IMR-90 (cell line): Measurements from ENCODE around the gene CACYBP. TPM values are rescaled to one million over a fixed set of nuclear protein-coding genes. Genes with fewer than 3 reads are reported as not detected.

ENCODE experiments used
- ATAC-seq: fragments of 200-7000 bp; cut with Tn5 transposase; 2 replicates; pipeline ENCODE4 v1.9.1; 2020; ENCODE audit warnings: low read depth, mild to moderate bottlenecking, moderate library complexity
- Bru-seq: library from RNA; stranded (reverse); fragments of 400-500 nt; gene quantifications from one replicate; lab custom pipeline; 2021; lab: Mats Ljungman, UMichigan
- BruChase-seq, 2 experiments: library from RNA; stranded (reverse); fragments of 400-500 nt; gene quantifications; one replicate each; lab custom pipeline; 2021; lab: Mats Ljungman, UMichigan
- BruUV-seq: library from RNA; stranded (reverse); fragments of 400-500 nt; replicated peaks from 2 replicates; lab custom pipeline; 2021; lab: Mats Ljungman, UMichigan
- CTCF ChIA-PET: fragments of 300-600 bp; formaldehyde crosslinking; extraction: SDS; loops from one replicate; lab custom pipeline; 2021; ENCODE audit warnings: antibody characterized with exemption; lab: Yijun Ruan, JAX
- POLR2A ChIA-PET: fragments of 300-600 bp; sonication (Branson Sonifier 250); formaldehyde crosslinking; loops from one replicate; lab custom pipeline; 2022; ENCODE audit warnings: antibody characterized with exemption; ENCODE audit not compliant: unreplicated experiment; lab: Charles Lee
- DNase-seq: peaks from one replicate; pipeline ENCODE4 v3.0.0; 2013
- H2AFZ ChIP-seq: replicated peaks from 2 replicates; pipeline ENCODE3; 2013; ENCODE audit warnings: low read length, mild to moderate bottlenecking; ENCODE audit not compliant: poor library complexity
- H2AK5ac ChIP-seq: 2 replicates; pipeline ENCODE4 v1.6.1; 2013; ENCODE audit warnings: low read depth, low read length, inconsistent platforms
- H2AK9ac ChIP-seq: replicated peaks from 2 replicates; pipeline ENCODE3; 2013; ENCODE audit warnings: mild to moderate bottlenecking, low read depth, low read length, moderate library complexity; ENCODE audit not compliant: poor library complexity
- H2BK120ac ChIP-seq: 2 replicates; pipeline ENCODE4 v1.6.1; 2013; ENCODE audit warnings: low read depth, low read length, inconsistent platforms
- H2BK15ac ChIP-seq: 3 replicates; pipeline ENCODE4 v1.6.1; 2013; ENCODE audit warnings: low read depth, low read length, inconsistent platforms
- H2BK20ac ChIP-seq: 2 replicates; pipeline ENCODE4 v1.6.1; 2013; ENCODE audit warnings: low read depth, mild to moderate bottlenecking, inconsistent platforms, low read length, moderate library complexity
- H2BK5ac ChIP-seq: 2 replicates; pipeline ENCODE4 v1.6.1; 2013; ENCODE audit warnings: mild to moderate bottlenecking, low read depth, low read length, inconsistent platforms; ENCODE audit not compliant: poor library complexity, severe bottlenecking
- H3K14ac ChIP-seq: replicated peaks from 2 replicates; pipeline ENCODE4 v1.6.1; 2013; ENCODE audit warnings: low read depth, low read length, inconsistent platforms
- H3K18ac ChIP-seq: 2 replicates; pipeline ENCODE4 v1.6.1; 2013; ENCODE audit warnings: low read depth, low read length, control low read depth
- H3K23ac ChIP-seq: 2 replicates; pipeline ENCODE4 v1.6.1; 2013; ENCODE audit warnings: low read depth, low read length, inconsistent platforms
- H3K27ac ChIP-seq: 2 replicates; pipeline ENCODE4 v1.5.1; 2013; ENCODE audit warnings: mild to moderate bottlenecking, control low read depth, low read length; ENCODE audit not compliant: insufficient read depth
- H3K27me3 ChIP-seq: 2 replicates; pipeline ENCODE4 v1.6.1; 2013; ENCODE audit warnings: low read length; ENCODE audit not compliant: control insufficient read depth, insufficient read depth
- H3K36me3 ChIP-seq: 2 replicates; pipeline ENCODE4 v1.6.1; 2013; ENCODE audit warnings: low read length, mixed read lengths; ENCODE audit not compliant: control insufficient read depth, insufficient read depth
- H3K4ac ChIP-seq: 2 replicates; pipeline ENCODE4 v1.6.1; 2013; ENCODE audit warnings: low read depth, low read length, inconsistent platforms
- H3K4me1 ChIP-seq: 2 replicates; pipeline ENCODE4 v1.6.1; 2013; ENCODE audit warnings: low read length, mixed read lengths; ENCODE audit not compliant: control insufficient read depth, insufficient read depth
- H3K4me2 ChIP-seq: 2 replicates; pipeline ENCODE4 v1.6.1; 2013; ENCODE audit warnings: low read depth, mild to moderate bottlenecking, control low read depth, low read length, moderate library complexity
- H3K4me3 ChIP-seq: 2 replicates; pipeline ENCODE4 v1.5.1; 2013; ENCODE audit warnings: low read depth, mild to moderate bottlenecking, control low read depth, low read length, moderate library complexity; ENCODE audit not compliant: insufficient read depth
- H3K56ac ChIP-seq: 2 replicates; pipeline ENCODE4 v1.6.1; 2013; ENCODE audit warnings: low read length, inconsistent platforms; ENCODE audit not compliant: insufficient read depth; ENCODE audit errors: extremely low read depth
- H3K79me1 ChIP-seq, 2 experiments: 2 replicates each; pipeline ENCODE4 v1.6.1; 2013; ENCODE audit warnings: low read length in 2 of 2, inconsistent platforms in 1 of 2, low read depth in 1 of 2
- H3K9ac ChIP-seq: 2 replicates; pipeline ENCODE4 v1.6.1; 2013; ENCODE audit warnings: low read depth, low read length, control low read depth
- H3K9me1 ChIP-seq: 2 replicates; pipeline ENCODE4 v1.6.1; 2013; ENCODE audit warnings: low read length, inconsistent platforms; ENCODE audit not compliant: insufficient read depth
- H3K9me3 ChIP-seq: 2 replicates; pipeline ENCODE4 v1.6.1; 2013; ENCODE audit warnings: low read length; ENCODE audit not compliant: control insufficient read depth, insufficient read depth
- H4K20me1 ChIP-seq: 2 replicates; pipeline ENCODE4 v1.6.1; 2013; ENCODE audit warnings: low read length, inconsistent platforms; ENCODE audit not compliant: insufficient read depth
- H4K5ac ChIP-seq: 2 replicates; pipeline ENCODE4 v1.6.1; 2013; ENCODE audit warnings: mild to moderate bottlenecking, low read depth, low read length, control low read depth
- H4K8ac ChIP-seq, 2 experiments: 2 replicates each; pipeline ENCODE4 v1.6.1; 2013; ENCODE audit warnings: low read depth in 2 of 2, low read length in 2 of 2, control low read depth in 1 of 2, inconsistent platforms in 1 of 2
- H4K91ac ChIP-seq: 2 replicates; pipeline ENCODE4 v1.6.1; 2013; ENCODE audit warnings: low read depth, low read length, inconsistent platforms; ENCODE audit not compliant: insufficient read depth
- BHLHE40 ChIP-seq: fragments of 150-350 bp; IDR thresholded peaks from 2 replicates; pipeline ENCODE4 v1.6.1; 2016; ENCODE audit warnings: mild to moderate bottlenecking, low read depth, low read length
- CHD1 ChIP-seq: IDR thresholded peaks from 2 replicates; pipeline ENCODE4 v1.6.1; 2012; ENCODE audit warnings: low read depth, low read length, improper control_type of control experiment
- MXI1 ChIP-seq: IDR thresholded peaks from 2 replicates; pipeline ENCODE4 v1.6.1; 2012; ENCODE audit warnings: low read depth, mild to moderate bottlenecking, low read length, moderate library complexity, borderline replicate concordance
- NFE2L2 ChIP-seq: fragments of 150-350 bp; IDR thresholded peaks from 2 replicates; pipeline ENCODE4 v1.6.1; 2016; ENCODE audit warnings: low read depth, mild to moderate bottlenecking, low read length
- WGBS, 2 experiments: methylation state at CpG; one replicate each; pipeline versions ENCODE4 v1.1.5 to v1.1.7; 2013; ENCODE audit warnings: missing lambda C conversion rate in 2 of 2; ENCODE audit not compliant: insufficient read length in 1 of 2; ENCODE audit errors: extremely low coverage in 2 of 2; 5-methylcytosine and 5-hydroxymethylcytosine counted together
- dilution Hi-C: fragments of 300-500 bp; cut with HindIII; formaldehyde crosslinking; loops from one replicate; pipeline ENCODE4 v1.14.3; 2018; ENCODE audit warnings: low sequenced_read_pairs; ENCODE audit not compliant: unreplicated experiment
- in situ Hi-C: fragments of 300-500 bp; cut with MboI; formaldehyde crosslinking; loops from 3 replicates; pipeline ENCODE4 v1.14.3; 2019; ENCODE audit warnings: low sequenced_read_pairs, inconsistent platforms, mixed read lengths
- intact Hi-C: fragments of 100-400 bp; cut with micrococcal nuclease; formaldehyde crosslinking; loops from 2 replicates; pipeline ENCODE4 v1.10.0; 2022
- long read RNA-seq: library from polyadenylated mRNA; unstranded; transcript quantifications from one replicate; pipeline ENCODE4 v2.0.0, GENCODE V29; 2021; ENCODE audit not compliant: unreplicated experiment
- polyA plus RNA-seq, 3 experiments: library from polyadenylated mRNA; depleted of rRNA; stranded (reverse); fragments of >200 nt; gene quantifications; 2 replicates each; pipeline ENCODE4 v1.2.3, GENCODE V29; 2012; ENCODE audit warnings: low replicate concordance in 1 of 3
- total RNA-seq: library from RNA; depleted of rRNA; stranded (reverse); fragments of >200 nt; gene quantifications from 2 replicates; pipeline ENCODE4 v1.2.3, GENCODE V29; 2012; rRNA removed

CACYBP gene
- total RNA-seq (61.8 and 159 TPM in 2 replicates), polyA plus RNA-seq (2012; rRNA removed) (53.1 and 62.8 TPM in 2 replicates), Bru-seq, nascent RNA (percentile 67 among the genes with signal in this experiment), BruChase-seq, experiment 1, labeled RNA remaining after a 6-hour chase (percentile 66 among the genes with signal in this experiment), BruChase-seq, experiment 2, labeled RNA remaining after a 2-hour chase (percentile 53 among the genes with signal in this experiment)
- 31.4 and 56.6 TPM in 2 replicates for polyA plus RNA-seq (2012; cell fraction: cytosol; rRNA removed)
- 7.1 and 14.7 TPM in 2 replicates for polyA plus RNA-seq (2012; cell fraction: nucleus; rRNA removed; ENCODE audit: low replicate concordance)
- long read RNA-seq, transcript CACYBP-201 (6 exons, 2,766 nt) = major isoform, 64 of 78 reads
- long read RNA-seq, partial matches to known transcripts = 0 of 78 reads
- long read RNA-seq, other reads (novel, unspliced or antisense) = 11 of 78 reads

GRCh38 chr1:174999936-175000696 is at the start of gene CACYBP:
Gene CACYBP (plus strand): TSS chr1:174999947. CDS start chr1:175000181, 234 bp downstream.
- ATAC-seq (peak; percentile 19), DNase-seq (peak; percentile 30)
- Histone ChIP-seq H2AK9ac (peak within 1 kb of the TSS; percentile 98), H3K56ac (peak within 1 kb of the TSS; percentile 100), H3K4me1 (peaks cover 2% of the 10 kb centered on the region; the same call in 1 of the 2 replicates), H3K4me3 (peak within 1 kb of the TSS; percentile 96), H3K4ac (peak within 1 kb of the TSS; percentile 100), H2BK120ac (peak within 1 kb of the TSS; percentile 100), H3K9me1 (no peaks in the 10 kb centered on the region), H4K91ac (peak within 1 kb of the TSS; percentile 100), H2BK15ac (peak within 1 kb of the TSS; percentile 96), H3K4me2 (peak within 1 kb of the TSS; percentile 87), H3K27ac (peak within 1 kb of the TSS; percentile 91), H3K9ac (peak within 1 kb of the TSS; percentile 92), H4K5ac (peak within 1 kb of the TSS; percentile 99), H4K20me1 (0 out of 2 replicates have a peak, but pooled peaks cover 6% of the 10 kb centered on the region), H2BK20ac (peak within 1 kb of the TSS; percentile 95), H3K27me3 (no peaks in the 10 kb centered on the region), H3K36me3 (no peaks in the 10 kb centered on the region; the same call in 1 of the 2 replicates), H3K9me3 (no peaks in the 10 kb centered on the region), H2AFZ (peak within 1 kb of the TSS; percentile 99), H3K14ac (peak within 1 kb of the TSS; percentile 100), H3K79me1 (peaks cover 14 to 25% of the 10 kb centered on the region in 2 experiments), H3K18ac (peak within 1 kb of the TSS; percentile 95), H2AK5ac (peak within 1 kb of the TSS; percentile 81), H4K8ac (peak within 1 kb of the TSS; percentile 53 to 100), H3K23ac (peak within 1 kb of the TSS; percentile 100), H2BK5ac (peak within 1 kb of the TSS; percentile 97)
- 1% methylated on average over 42 of the region's 71 CpGs; no CpG with 5 or more reads in 1 of the 2 experiments for WGBS, 2 experiments
- in situ Hi-C loops (loop anchor here (25.0 kb wide), 1 partner anchor 738 kb away; no protein-coding TSS in a partner anchor), dilution Hi-C loops (no loop called here), intact Hi-C loops (loop anchor here (5.0 kb wide), 1 partner anchor 203 kb away; no protein-coding TSS in a partner anchor)
- BruUV-seq = no TSS peak
- TF ChIP-seq CHD1 (peak; percentile 59; the same call in 1 of the 2 replicates), MXI1 (peak; percentile 65; the same call in 1 of the 2 replicates), BHLHE40 (peak; percentile 98), NFE2L2 (no peak)
- ChIA-PET POLR2A (interaction anchor here (1.0 to 2.3 kb wide), 3 partner anchors 15 to 57 kb away, joined by 3 to 9 read pairs (median 4); partner anchors contain the start of gene MRPS14), CTCF (interaction anchor here (0.5 to 0.9 kb wide), 2 partner anchors 14 to 1534 kb away, joined by 3 read pairs; no protein-coding TSS in a partner anchor)
